NCI-H2029 (cell line): ENCODE measurements around the gene GPR18.
A peak's percentile ranks its signal among the peaks of the same experiment; 100 is the strongest.

ENCODE experiments used
- DNase-seq: peaks from one replicate; lab custom pipeline; 2025; lab: John Stamatoyannopoulos, UW

Gene GPR18

GRCh38 chr13:99258210-99258860, at the start of gene GPR18:
Gene GPR18 (minus strand): TSS chr13:99258379. CDS start chr13:99255872, 2,507 bp downstream.
- no peak for DNase-seq

DNA sequence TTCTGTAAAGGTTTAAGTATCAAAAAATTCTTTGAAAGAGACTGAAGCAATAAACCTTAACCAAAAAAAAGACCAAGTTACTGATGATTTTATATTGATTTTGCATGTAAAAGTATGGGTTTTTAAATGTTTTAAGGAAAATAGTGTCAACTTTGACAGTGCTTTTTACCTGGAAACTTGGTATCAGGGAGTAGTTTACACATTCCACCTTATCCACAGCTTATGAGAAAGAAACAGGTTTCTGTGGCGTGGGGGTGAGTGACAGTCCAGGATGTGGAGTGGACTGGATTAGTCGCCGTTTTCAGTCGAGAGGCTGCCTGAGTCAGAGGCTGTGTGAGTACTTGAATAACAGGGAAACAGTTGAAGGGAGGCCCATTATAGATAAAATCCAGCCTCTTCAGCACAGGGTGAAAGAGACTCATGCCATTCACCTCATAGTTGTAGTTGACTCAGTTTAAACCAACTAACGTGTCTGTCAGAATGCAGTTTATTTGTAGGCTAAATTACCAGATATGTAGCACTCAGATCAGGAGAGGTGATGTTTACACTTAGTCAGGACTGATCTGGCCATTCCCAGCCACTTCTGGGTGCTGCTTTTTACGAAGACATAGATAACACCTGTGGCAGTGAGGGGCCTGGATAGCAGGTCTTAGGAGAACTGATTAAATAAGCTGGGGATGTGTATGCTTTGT, 49.6 kb upstream of the GPR18 start:
- DNase-seq = peak; percentile 41

DNA sequence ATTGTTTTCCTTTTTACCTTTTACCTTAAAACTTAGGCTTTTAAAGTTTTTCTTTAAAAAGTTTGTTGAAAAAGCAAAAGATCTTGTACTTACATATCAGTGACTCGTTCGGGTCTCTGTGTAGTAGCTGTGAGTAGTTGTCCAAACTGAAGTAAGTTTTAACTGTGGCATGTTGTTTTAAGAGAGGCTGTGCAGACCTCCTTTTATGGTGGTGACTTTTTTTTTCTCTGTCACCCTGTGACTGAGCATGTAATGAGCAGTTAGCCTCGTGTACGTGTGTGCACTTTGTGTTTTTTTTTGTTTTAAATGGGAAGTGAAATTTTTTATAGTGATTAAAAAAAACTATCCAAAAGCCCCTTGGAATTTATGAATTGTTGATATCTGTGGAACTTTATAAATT, 49.1 kb upstream of the GPR18 start, which contains the start of gene GPR183:
Gene GPR183 (minus strand): TSS at position 153 of the 400 bp plus-strand sequence. CDS start 11,254 bp downstream, outside the sequence.
- no peak for DNase-seq

GRCh38 chr13:99305566-99305965, 47.4 kb upstream of the GPR18 start:
- DNase-seq = no peak

DNA sequence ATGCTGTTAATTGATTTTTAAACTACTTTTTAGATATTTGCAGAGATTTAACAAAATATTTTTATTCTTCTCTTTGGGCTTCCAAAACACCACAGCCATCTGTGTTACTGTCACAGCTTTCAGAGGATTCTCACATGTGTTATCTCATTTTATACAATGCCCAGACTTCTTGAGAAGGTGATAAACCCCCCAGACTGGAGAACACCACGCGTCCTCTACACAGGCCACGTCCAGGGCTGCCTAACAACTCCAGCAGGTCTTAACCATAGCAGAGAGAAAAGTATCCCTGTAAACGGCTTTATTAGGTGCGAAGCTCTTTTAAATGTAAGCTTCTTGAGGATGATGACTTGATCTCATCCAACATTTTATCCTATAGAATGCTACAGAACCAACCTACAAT, 47.0 kb upstream of the GPR18 start:
- DNase-seq = no peak

DNA sequence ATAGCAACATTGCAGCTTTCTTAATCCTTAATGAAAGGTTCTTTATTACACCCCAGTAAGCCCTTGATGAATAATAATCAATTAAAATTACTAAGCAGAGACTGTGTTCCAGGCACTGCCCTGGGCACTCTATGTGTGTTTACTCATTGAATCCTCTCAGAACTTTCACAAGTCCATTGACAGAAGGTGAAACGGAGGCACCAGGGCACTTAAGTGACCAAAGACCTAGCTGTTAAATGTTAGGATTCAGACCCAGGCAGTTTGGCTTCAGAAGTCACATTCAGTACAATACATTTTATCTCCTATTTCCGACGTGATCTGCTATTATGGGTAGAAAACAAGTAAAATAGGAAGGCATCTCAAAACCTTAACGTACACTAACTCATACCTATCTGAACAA, 46.4 kb upstream of the GPR18 start:
- DNase-seq = no peak

DNA sequence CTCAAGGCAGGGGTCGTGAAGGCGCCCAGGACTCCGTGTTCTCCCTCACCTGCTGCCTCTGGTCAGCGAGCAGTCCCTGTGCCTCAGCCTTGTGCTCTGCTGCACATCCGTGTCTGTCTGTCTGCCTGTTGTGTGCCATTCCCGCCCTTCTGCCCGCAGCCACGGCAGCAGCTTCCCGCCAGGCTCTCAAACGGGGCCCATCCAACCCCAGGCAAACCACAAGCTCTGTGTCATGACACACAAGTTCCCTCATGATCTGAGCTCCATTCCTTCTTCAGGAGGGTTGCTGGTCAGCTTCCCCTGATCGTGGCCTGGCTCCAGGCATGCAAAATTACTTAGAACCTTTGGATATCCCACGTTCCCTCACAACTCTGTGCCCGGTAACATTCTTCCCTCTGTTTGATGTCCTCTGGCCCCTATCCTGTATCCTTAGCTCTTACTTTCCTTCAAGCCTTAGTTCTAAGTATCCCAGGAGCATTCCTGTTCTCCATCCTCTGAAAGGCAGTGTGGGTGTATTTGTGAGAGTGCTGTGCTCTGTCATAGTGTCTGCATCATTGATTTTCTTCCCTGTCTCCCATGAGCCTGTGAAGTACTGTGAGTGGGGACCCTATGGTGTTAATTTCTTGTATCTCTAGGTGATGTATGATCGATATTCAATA, 45.8 kb upstream of the GPR18 start:
- no peak for DNase-seq

DNA sequence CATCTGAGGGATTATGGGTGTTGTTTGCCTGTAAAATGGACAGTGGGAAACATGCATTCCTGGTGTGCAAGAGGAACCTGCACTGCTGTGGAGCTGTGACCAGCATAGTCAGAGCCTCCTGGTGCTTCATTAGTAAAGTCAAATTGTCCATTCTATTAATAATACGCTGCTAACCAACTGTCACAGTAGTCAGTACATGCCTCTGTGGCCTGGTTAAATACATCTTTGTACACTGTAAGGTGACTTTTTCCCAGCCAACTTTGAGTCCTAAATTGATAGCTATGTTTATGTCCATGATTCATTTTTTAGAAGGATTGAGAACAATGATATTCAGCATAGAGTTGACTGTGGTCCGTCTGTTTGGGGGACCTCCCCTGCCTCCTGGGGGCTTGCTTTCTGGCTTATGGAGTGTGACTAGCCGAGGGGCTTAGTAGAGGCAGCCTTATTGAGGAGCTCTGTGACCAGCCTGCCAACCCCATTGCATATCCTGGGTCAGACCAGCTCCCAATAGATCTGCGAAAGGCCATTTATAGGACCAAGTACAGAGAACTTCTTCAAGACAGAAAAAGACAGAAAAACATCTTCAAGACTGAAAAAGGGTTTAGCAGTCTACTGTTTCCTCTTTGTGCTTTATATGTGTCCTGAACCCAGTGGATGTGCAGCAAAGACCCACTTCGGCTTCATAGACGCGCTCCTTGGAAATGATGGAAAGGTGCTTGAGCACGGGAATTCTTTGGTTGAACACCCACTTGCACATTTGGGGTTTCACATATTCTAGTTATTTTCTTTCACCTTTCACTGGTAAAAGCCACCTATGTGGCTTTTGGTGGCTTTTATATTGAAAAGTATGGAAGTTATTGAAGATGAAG, 44.7 kb upstream of the GPR18 start:
- no peak for DNase-seq

DNA sequence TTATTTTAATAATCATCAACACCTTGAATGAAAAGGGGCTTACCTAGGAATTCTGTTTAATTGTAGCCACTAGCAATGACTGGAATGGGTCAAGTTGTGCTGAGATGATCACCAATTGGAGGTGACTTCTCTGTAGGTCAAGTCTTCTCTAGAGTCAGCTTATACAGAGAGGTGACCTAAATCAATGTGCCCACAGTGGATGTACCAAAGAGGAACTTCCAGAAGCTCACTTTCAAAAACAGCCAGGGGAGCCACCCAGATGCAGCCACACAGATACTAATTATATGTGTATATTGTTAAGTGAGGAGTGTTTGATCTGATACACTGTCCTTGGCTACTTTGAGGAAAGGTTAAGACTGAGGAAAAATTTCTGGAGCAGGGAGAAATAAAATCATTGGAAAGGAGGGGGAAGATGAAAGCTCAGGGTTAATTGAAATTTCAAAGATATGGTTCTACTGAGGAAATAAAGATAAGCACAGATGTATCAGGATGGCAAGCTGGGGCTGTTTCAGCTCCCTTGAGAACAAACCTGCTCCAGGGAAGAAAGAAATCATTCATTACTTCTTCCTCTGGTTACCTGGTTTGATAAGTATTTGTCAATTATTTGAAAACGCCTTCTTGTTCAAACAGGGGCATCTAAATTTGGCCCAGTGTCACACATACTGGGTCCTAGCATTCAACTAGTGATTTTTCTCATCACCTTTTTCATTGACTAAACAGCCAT, 43.9 kb upstream of the GPR18 start:
- no peak for DNase-seq

- DNase-seq = no peak
Observed at GRCh38 chr13:99301056-99301838, 43.1 kb upstream of the GPR18 start.

DNA sequence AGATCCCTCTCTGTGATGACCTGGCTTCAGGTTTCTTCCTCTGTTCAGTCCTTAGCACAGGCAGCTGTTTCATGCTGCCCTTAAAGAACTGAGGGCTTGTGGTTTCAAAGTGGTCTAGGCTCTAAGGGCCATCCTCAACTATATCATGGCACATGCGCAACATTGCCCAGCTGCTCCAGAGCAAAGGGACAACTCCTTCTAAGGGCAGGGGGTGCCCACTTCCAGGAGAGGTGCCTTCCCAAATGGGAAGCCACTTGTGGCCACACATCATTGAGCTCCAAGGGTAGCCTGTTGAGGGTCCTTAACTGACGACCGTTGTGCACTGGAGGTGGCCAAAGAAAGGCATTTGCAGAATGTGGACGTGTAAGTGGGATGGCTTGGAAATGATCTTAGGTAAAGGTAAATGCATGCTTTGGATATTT, 41.8 kb upstream of the GPR18 start:
- peak; percentile 15 for DNase-seq

- no peak for DNase-seq
Observed at GRCh38 chr13:99299256-99299919, 41.2 kb upstream of the GPR18 start.

DNA sequence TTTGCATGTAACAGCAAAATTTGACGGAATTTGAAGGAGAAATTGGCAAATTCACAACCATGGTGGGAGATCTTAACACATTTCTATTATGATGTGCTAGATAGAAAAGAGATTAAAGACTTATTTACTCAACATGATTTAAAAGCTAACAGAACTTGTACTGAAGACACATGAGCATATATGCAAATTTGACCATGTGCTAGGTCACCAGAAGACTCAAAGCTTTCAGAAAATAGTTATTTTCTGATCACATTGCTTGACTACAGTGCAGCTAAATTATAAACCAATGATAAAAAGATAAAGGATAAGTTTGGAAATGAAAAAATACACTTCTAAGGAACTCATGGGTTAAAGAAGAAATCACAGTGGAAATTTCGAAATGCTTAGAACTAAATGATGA, 39.9 kb upstream of the GPR18 start:
- no peak for DNase-seq

GRCh38 chr13:99297331-99297730, 39.2 kb upstream of the GPR18 start:
- DNase-seq = no peak

DNA sequence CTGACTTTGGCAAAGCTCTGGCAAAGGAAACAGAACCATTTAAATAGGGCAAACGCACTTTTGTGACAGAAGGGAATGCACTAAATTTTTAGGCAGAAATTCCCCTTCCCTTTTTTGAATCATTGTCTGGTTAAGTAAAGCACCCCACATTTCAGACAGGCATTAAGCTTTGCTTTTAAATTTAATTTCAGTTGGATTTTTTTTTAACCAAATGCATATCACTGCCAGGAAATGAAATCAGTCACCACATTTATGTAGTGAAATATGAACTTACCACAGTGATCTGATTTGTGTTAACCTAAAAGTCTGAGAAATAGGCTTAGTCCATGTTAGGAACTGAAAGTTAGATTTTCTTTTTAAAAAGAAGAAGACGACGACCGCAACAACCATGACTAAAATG, 38.2 kb upstream of the GPR18 start:
- no peak for DNase-seq

GRCh38 chr13:99295488-99296252, 37.5 kb upstream of the GPR18 start:
- DNase-seq = no peak

DNA sequence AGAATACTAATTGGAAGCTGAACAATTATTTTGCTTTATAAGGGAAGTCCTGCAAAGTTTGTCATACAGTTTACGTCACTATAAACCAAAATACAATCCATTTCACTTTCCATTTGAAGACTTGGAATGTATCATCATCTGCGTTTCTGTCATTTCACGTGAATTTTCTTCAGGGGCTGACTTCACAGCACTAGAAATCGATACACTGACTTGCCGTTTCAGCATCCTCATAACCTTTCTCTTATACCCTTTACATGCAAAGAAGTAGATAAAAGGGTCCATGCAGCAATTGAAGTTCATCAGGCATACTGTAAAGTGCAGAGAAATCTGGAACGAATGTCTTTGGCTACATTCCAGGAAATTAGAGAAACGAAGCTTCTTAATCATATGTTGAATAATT, 36.8 kb upstream of the GPR18 start:
- DNase-seq = no peak

DNA sequence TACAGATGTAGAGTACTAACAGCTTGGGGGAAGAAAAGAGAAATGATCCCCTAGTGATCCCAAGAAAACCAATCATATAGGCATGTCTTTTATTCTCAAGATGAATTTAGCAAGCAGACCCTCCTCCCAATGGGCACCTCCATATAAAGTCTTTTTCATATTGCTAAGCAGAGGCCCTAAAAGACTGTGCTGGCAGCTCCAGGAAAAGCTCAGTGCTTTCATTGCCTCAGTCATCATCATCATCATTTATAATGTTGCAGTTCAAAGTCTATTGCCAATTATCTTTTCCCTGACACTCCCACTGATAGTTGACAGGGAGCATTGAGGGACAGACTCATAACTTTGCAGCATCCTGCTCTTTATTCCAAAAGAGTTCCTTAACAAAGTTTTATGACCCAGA, 36.0 kb upstream of the GPR18 start:
- DNase-seq = no peak

- DNase-seq = no peak
Observed at GRCh38 chr13:99293178-99293577, 35.0 kb upstream of the GPR18 start.
